Suprapubic skin (tissue), 4 donors: ENCODE results near the gene VPS35L. TPM values are rescaled to one million over a fixed set of nuclear protein-coding genes. Genes with fewer than 3 reads are reported as not detected.
A peak's percentile ranks its signal among the peaks of the same experiment; 100 is the strongest.

Experiments used
- DNase-seq, 2 donors: peaks; one replicate each; pipeline ENCODE4 v3.0.0-alpha.2; 2019; ENCODE audit warnings: low spot score in 2 of 2
- H3K27ac ChIP-seq: fragments of 200-600 bp; sonication (generic); one replicate; pipeline ENCODE4 v1.5.1; 2019
- H3K27me3 ChIP-seq: fragments of 200-600 bp; sonication (generic); one replicate; pipeline ENCODE4 v1.5.1; 2019
- H3K36me3 ChIP-seq: fragments of 200-600 bp; sonication (generic); one replicate; pipeline ENCODE4 v1.5.1; 2019
- H3K4me1 ChIP-seq: fragments of 200-600 bp; sonication (generic); one replicate; pipeline ENCODE4 v1.5.1; 2019
- H3K4me3 ChIP-seq: fragments of 200-600 bp; sonication (generic); one replicate; pipeline ENCODE4 v1.5.1; 2019; ENCODE audit warnings: mild to moderate bottlenecking
- H3K9me3 ChIP-seq: fragments of 200-600 bp; sonication (generic); one replicate; pipeline ENCODE4 v1.5.1; 2019
- CTCF ChIP-seq, 2 donors: fragments of 200-600 bp in 1 of 2; fragments of 450-650 bp in 1 of 2; sonication (generic) in 1 of 2; IDR thresholded peaks; one replicate each; pipeline ENCODE4 v1.5.1; 2016 to 2019; ENCODE audit warnings: antibody characterized with exemption in 2 of 2, mild to moderate bottlenecking in 1 of 2, moderate library complexity in 1 of 2
- EP300 ChIP-seq: sonication (generic); formaldehyde crosslinking; IDR thresholded peaks from one replicate; pipeline ENCODE4 v1.6.1; 2017; ENCODE audit warnings: antibody characterized with exemption
- POLR2A ChIP-seq, 2 donors: fragments of 450-650 bp; IDR thresholded peaks; one replicate each; pipeline ENCODE4 v1.6.1; 2017; ENCODE audit warnings: antibody characterized with exemption in 2 of 2, mild to moderate bottlenecking in 2 of 2, moderate library complexity in 2 of 2
- POLR2AphosphoS5 ChIP-seq, 3 donors: sonication (generic); formaldehyde crosslinking; IDR thresholded peaks; one replicate each; pipeline ENCODE4 v1.6.1; 2017; ENCODE audit warnings: antibody characterized with exemption in 3 of 3
- WGBS: methylation state at CpG from one replicate; pipeline ENCODE4 v1.1.5; 2018; 5-methylcytosine and 5-hydroxymethylcytosine counted together
- total RNA-seq, 4 donors: library from RNA; depleted of rRNA; stranded (reverse); fragments of >200 nt; gene quantifications; one replicate each; pipeline ENCODE4 v1.1.0, GENCODE V29; 2016

VPS35L gene
- total RNA-seq, 4 donors from 2014 or later = 16.3 to 30.4 (median 20.7) TPM

GRCh38 chr16:19696328-19696727 lies 140.8 kb downstream of the VPS35L start:
- Histone ChIP-seq H3K4me3 (no peak overlapping the region), H3K27me3 (no peaks in the 10 kb centered on the region), H3K4me1 (peaks cover 57% of the 10 kb centered on the region), H3K9me3 (no peaks in the 10 kb centered on the region), H3K27ac (peak overlapping the region; percentile 85), H3K36me3 (peaks cover 22% of the 10 kb centered on the region)
- no peak for TF ChIP-seq CTCF (IDR thresholded peaks at IDR 0.05)
- TF ChIP-seq POLR2AphosphoS5 (IDR thresholded peaks at IDR 0.05) = peak in 2 of 3 donors; percentile 34 to 47
- DNase-seq = peak; percentile 91 to 95
- 3% methylated on average over 10 of the region's 10 CpGs for WGBS

DNA sequence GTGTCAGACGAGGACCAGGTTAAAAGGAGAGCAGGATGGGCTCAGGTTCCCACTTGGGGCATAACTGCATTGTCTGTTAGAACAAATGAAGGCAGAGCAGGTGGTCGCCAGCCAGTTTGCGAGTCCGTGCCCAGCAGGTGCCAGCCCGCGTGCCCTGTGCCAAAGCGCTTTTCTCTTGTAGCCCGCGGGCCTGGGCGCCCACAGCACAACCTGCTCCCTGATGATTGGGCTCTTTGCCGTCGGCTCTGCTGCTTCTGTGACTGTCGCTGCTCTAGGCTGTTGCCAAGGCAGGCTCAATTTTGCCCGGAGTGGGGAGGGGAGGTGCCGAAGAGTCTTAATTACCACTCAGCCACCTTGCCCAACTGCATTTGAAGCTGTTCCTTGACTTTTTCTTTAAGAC lies 141.5 kb downstream of the VPS35L start:
- WGBS = 70% methylated on average over 15 of the region's 15 CpGs
- TF ChIP-seq CTCF (IDR thresholded peaks at IDR 0.05) = no peak
- no peak for TF ChIP-seq POLR2AphosphoS5 (IDR thresholded peaks at IDR 0.05)
- no peak for TF ChIP-seq EP300
- no peak for TF ChIP-seq POLR2A (IDR thresholded peaks at IDR 0.05)
- DNase-seq = no peak
- Histone ChIP-seq H3K36me3 (peaks cover 20% of the 10 kb centered on the region), H3K9me3 (no peaks in the 10 kb centered on the region), H3K27ac (peak overlapping the region; percentile 85), H3K27me3 (no peaks in the 10 kb centered on the region), H3K4me3 (no peak overlapping the region), H3K4me1 (peaks cover 54% of the 10 kb centered on the region)

- no peak overlapping the region for H3K4me3 ChIP-seq
- H3K9me3 ChIP-seq = no peaks in the 10 kb centered on the region
- TF ChIP-seq CTCF (IDR thresholded peaks at IDR 0.05) = no peak
- no peak for TF ChIP-seq EP300
- TF ChIP-seq POLR2A (IDR thresholded peaks at IDR 0.05) = no peak
- TF ChIP-seq POLR2AphosphoS5 (IDR thresholded peaks at IDR 0.05) = no peak
- H3K36me3 ChIP-seq = peaks cover 26% of the 10 kb centered on the region
- H3K27me3 ChIP-seq = no peaks in the 10 kb centered on the region
- no peak for DNase-seq
- 78% methylated on average over 8 of the region's 8 CpGs for WGBS
- peaks cover 54% of the 10 kb centered on the region for H3K4me1 ChIP-seq
- H3K27ac ChIP-seq = peak overlapping the region; percentile 85
Observed at GRCh38 chr16:19697756-19698318, 142.3 kb downstream of the VPS35L start.

DNA sequence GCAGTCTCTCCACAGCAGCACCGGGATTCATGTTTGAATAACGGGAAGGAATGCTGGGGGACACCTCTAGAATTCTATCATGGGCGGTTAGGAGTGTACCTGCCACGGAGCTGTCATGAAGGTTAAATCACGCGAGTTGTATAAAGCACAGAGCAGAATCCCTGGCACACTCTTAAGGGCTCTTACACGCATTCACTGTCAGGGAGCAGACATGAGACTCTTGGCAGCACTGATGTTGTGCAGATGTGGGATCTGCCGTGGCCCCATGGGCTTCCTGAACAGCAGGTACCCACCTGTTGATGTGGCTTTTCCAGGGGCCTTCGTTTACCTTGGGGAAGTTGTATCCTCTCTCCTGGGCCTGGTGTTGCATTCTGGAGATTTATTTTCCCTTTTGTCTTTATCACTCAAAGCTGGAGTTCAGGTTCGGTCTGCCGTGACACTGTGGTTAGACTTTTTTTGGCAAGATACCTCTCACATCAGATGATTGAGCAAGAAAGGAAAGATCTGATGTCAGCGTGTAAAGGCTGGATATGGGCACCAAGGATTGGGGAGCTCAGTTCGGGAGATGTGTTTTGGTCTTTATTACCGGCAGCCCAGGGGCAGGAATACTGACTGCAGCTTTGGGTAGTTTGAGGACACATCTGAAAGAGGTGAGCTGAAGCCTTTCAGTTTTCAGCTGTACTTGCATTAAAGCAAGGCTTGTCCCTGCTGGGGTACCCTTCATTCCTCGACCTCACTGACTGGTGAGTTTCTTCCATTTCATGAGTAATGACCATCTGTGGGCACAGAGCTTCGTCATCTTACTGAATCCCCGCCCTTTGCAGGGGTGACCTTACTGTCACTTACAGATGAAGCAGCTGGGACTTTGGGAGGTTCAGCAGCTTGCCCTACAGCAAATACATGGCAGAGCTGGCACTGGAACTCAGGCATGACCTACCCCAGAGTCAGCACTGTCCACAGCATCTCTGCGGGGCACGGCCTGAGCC lies 143.3 kb downstream of the VPS35L start:
- Histone ChIP-seq H3K27me3 (no peaks in the 10 kb centered on the region), H3K36me3 (peaks cover 27% of the 10 kb centered on the region), H3K9me3 (no peaks in the 10 kb centered on the region), H3K4me3 (no peak overlapping the region), H3K27ac (peak overlapping the region; percentile 85), H3K4me1 (peaks cover 56% of the 10 kb centered on the region)
- no peak for DNase-seq
- TF ChIP-seq POLR2AphosphoS5 (IDR thresholded peaks at IDR 0.05) = peak in 1 of 3 donors; percentile 34
- TF ChIP-seq EP300 = no peak
- 78% methylated on average over 17 of the region's 19 CpGs for WGBS

- H3K4me1 ChIP-seq = peaks cover 59% of the 10 kb centered on the region
- no peak overlapping the region for H3K4me3 ChIP-seq
- DNase-seq = no peak
- H3K9me3 ChIP-seq = no peaks in the 10 kb centered on the region
- H3K36me3 ChIP-seq = peaks cover 32% of the 10 kb centered on the region
- 80% methylated on average over 1 of the region's 8 CpGs for WGBS
- H3K27me3 ChIP-seq = no peaks in the 10 kb centered on the region
- TF ChIP-seq POLR2AphosphoS5 (IDR thresholded peaks at IDR 0.05) = no peak
- TF ChIP-seq CTCF (IDR thresholded peaks at IDR 0.05) = no peak
- no peak for TF ChIP-seq EP300
- TF ChIP-seq POLR2A (IDR thresholded peaks at IDR 0.05) = no peak
- H3K27ac ChIP-seq = peak overlapping the region; percentile 3
Observed at GRCh38 chr16:19699472-19699871, 144.0 kb downstream of the VPS35L start.
